Measurements from ENCODE around the gene TMEM81. TPM values are rescaled to one million over a fixed set of nuclear protein-coding genes. Genes with fewer than 3 reads are reported as not detected.

TMEM81 gene
- total RNA-seq (2014; rRNA removed; shearing (Covaris generic)): 1.3 and 3.1 TPM in 2 replicates

GRCh38 chr1:205084360-205084759 is at the start of gene TMEM81:
Gene TMEM81, minus strand, starts transcription at chr1:205084460. Its CDS starts 140 bp downstream, at chr1:205084320.
- DNase-seq (ENCODE audit: low spot score): no peak

GRCh38 chr1:205133287-205133686 is 49.0 kb upstream of the TMEM81 start:
- DNase-seq (ENCODE audit: low spot score): no peak

- DNase-seq (ENCODE audit: low spot score): no peak
Measured at GRCh38 chr1:205129447-205130029, 45.3 kb upstream of the TMEM81 start.

GRCh38 chr1:205128050-205128449 is 43.8 kb upstream of the TMEM81 start:
- no peak for DNase-seq (ENCODE audit: low spot score)

- DNase-seq (ENCODE audit: low spot score): no peak
Measured at GRCh38 chr1:205127646-205128045, 43.4 kb upstream of the TMEM81 start.

GRCh38 chr1:205124726-205125125 is 40.5 kb upstream of the TMEM81 start:
- DNase-seq (ENCODE audit: low spot score): no peak

- DNase-seq (ENCODE audit: low spot score): no peak
Measured at GRCh38 chr1:205122489-205122882, 38.2 kb upstream of the TMEM81 start.

- DNase-seq (ENCODE audit: low spot score): peak; percentile 97
Measured at GRCh38 chr1:205121660-205122488, 37.6 kb upstream of the TMEM81 start, which contains the start of gene RBBP5. Gene RBBP5, minus strand, starts transcription at chr1:205121978. Its CDS starts 105 bp downstream, at chr1:205121873.

- no peak for DNase-seq (ENCODE audit: low spot score)
Measured at GRCh38 chr1:205118752-205119151, 34.5 kb upstream of the TMEM81 start.

- DNase-seq (ENCODE audit: low spot score): no peak
Measured at GRCh38 chr1:205111354-205111753, 27.1 kb upstream of the TMEM81 start.

GRCh38 chr1:205109711-205110110 is 25.5 kb upstream of the TMEM81 start:
- DNase-seq (ENCODE audit: low spot score): no peak

GRCh38 chr1:205109269-205109668 is 25.0 kb upstream of the TMEM81 start:
- DNase-seq (ENCODE audit: low spot score): no peak

- DNase-seq (ENCODE audit: low spot score): no peak
Measured at GRCh38 chr1:205108464-205108863, 24.2 kb upstream of the TMEM81 start.

GRCh38 chr1:205107327-205107726 is 23.1 kb upstream of the TMEM81 start:
- no peak for DNase-seq (ENCODE audit: low spot score)

GRCh38 chr1:205102404-205102803 is 18.1 kb upstream of the TMEM81 start:
- DNase-seq (ENCODE audit: low spot score): no peak

- no peak for DNase-seq (ENCODE audit: low spot score)
Measured at GRCh38 chr1:205098242-205098641, 14.0 kb upstream of the TMEM81 start.

- DNase-seq (ENCODE audit: low spot score): no peak
Measured at GRCh38 chr1:205095422-205095821, 11.2 kb upstream of the TMEM81 start.

- DNase-seq (ENCODE audit: low spot score): no peak
Measured at GRCh38 chr1:205091043-205091740, 6.9 kb upstream of the TMEM81 start.

GRCh38 chr1:205088341-205088740 is 4.1 kb upstream of the TMEM81 start:
- no peak for DNase-seq (ENCODE audit: low spot score)

GRCh38 chr1:205082431-205082830 is 1.8 kb downstream of the TMEM81 start:
- no peak for DNase-seq (ENCODE audit: low spot score)

GRCh38 chr1:205077934-205078311 is 6.3 kb downstream of the TMEM81 start:
- no peak for DNase-seq (ENCODE audit: low spot score)

- DNase-seq (ENCODE audit: low spot score): no peak
Measured at GRCh38 chr1:205077158-205077933, 6.9 kb downstream of the TMEM81 start.
